Activated naive CD8-positive, alpha-beta T cell (primary cell): ENCODE measurements around the gene LRMDA.

Experiments
- H3K27ac Mint-ChIP-seq: one replicate; pipeline ENCODE4 v1.8.0; 2021; ENCODE audit warnings: mixed read lengths
- H3K27me3 Mint-ChIP-seq: one replicate; pipeline ENCODE4 v1.8.0; 2021; ENCODE audit warnings: mixed read lengths
- H3K36me3 Mint-ChIP-seq: one replicate; pipeline ENCODE4 v1.8.0; 2021; ENCODE audit warnings: mixed read lengths
- H3K4me1 Mint-ChIP-seq: one replicate; pipeline ENCODE4 v1.8.0; 2021; ENCODE audit warnings: low read depth, mixed read lengths
- H3K4me3 Mint-ChIP-seq: one replicate; pipeline ENCODE4 v1.8.0; 2021; ENCODE audit warnings: mild to moderate bottlenecking, mixed read lengths
- H3K9me3 Mint-ChIP-seq: one replicate; pipeline ENCODE4 v1.8.0; 2021; ENCODE audit warnings: low read depth, mixed read lengths

Gene LRMDA

DNA sequence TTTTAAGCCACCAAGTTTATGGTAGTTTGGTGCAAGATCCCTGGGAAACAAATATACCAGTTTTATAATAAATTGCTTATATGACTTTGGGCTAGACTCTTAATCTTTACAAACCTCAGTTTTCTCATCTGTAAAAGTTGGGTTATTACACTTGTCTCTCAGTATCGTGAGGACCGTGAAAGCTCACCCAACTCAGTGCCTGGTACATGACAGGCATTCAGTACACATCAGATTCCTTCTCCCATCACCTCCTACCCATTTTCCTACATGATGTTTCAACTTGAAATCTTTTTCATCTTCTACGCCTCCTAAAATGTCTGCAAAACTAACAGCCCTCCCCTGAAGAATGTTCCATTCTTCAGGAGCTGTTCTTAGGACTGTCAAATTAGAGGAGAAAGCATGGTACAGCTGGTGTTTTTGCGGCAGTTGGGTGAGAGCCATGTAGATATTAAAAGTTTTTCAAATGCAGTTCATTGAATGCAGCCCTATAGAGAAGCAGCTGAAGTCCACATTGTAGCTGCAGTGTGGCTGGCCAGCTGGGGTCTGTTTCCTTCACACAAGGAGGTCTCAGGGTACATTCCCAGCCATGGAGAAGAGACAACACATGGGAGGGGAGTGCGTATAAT lies 812.8 kb downstream of the LRMDA start:
- H3K36me3 Mint-ChIP-seq, result no peaks in the 10 kb centered on the region
- no peak overlapping the region for H3K27ac Mint-ChIP-seq
- peaks cover 3% of the 10 kb centered on the region for H3K27me3 Mint-ChIP-seq
- H3K4me1 Mint-ChIP-seq, result no peaks in the 10 kb centered on the region
- peaks cover 3% of the 10 kb centered on the region for H3K9me3 Mint-ChIP-seq
- H3K4me3 Mint-ChIP-seq, result no peak overlapping the region

DNA sequence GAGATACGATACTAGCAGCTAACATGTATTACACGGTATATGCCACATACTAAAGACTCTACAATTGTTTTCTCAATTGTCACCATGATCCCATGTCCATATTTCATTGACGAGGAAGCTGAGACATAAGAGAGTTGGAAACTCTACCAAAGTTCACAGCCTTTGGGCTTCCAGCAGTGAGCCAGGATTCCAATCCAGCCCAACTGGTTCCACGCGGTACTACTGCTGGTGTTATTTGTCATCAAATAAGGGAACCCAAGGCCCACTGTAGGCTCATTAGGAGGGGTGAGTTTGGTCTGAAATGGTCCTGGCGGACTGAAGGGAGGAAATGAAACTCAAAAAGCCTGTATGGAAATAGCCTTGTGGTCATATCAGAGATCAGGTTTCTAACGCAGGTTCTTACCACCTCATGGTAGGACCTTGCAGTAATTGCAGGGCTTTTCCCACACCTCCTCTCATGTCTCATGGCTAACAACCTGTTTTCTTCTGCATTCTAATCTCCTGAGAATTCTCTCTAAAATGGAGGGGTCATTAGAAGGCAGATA lies 814.6 kb downstream of the LRMDA start:
- Mint-ChIP-seq H3K9me3 (no peaks in the 10 kb centered on the region), H3K4me3 (no peak overlapping the region), H3K27ac (no peak overlapping the region), H3K27me3 (no peaks in the 10 kb centered on the region), H3K36me3 (no peaks in the 10 kb centered on the region), H3K4me1 (no peaks in the 10 kb centered on the region)

DNA sequence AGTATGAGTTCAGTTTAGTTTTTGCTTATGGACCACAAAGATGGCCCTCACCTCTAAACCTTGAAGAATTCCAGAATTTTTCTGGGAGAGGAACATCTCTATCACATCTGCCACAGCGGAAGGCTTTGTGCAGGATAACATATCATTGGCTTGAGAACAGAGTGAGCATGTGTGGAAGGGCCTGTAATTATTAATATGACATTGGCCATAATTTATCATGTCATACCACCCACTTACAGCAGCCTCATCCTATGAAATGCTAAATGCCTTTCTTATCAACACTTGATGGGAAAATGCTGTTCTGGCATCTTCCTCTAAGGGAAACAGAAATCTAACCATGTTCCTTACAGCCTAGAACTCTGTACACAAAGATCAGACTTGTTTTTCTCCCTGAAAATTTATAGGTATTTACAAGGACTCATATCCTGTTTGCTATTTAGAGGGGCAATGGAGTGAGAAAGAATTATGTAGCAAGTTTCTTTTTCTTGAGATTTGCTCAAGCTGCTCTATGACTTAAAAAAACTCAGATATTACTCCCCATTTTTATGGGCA lies 817.3 kb downstream of the LRMDA start:
- Mint-ChIP-seq H3K27ac (no peak overlapping the region), H3K4me1 (no peaks in the 10 kb centered on the region), H3K9me3 (no peaks in the 10 kb centered on the region), H3K4me3 (no peak overlapping the region), H3K36me3 (no peaks in the 10 kb centered on the region), H3K27me3 (no peaks in the 10 kb centered on the region)

DNA sequence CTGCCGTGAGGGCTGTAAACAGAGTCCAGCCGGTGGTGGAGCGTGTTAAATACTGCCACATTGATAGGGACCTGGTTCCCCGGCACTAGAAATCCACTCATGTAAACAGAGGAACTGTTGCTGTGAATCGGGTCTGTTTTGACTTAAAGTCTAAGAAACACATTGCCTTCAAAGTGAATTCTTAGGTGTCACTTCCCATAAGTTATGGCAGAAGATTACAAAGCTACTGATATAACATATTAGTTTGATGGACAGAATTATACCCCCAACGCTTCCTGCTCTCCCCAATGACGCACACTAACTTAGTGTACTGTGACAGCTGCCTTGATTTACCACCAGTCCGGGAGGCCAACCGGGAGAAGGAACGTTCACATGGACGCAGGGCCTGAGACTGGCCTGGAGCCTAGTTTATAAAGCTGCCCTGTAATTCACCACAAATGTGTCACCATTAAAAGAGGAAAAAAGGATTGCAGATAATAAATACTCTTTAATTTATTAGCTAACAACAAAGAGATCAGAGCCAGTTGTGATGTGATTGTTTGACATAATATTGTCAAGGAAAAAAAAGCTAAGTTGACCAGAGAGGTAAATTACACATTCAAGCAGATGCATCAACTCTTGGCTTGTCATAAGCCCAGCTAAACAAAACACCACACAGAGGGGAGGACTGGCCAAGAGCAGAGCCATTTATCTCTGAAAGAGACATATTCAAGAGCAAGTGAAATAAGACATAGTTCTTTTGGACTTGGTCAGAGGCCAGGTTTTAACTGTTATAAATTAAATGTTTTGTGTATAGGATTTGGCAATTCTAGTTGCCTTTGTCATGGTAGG lies 820.6 kb downstream of the LRMDA start:
- Mint-ChIP-seq H3K27me3 (no peaks in the 10 kb centered on the region), H3K4me1 (no peaks in the 10 kb centered on the region)

DNA sequence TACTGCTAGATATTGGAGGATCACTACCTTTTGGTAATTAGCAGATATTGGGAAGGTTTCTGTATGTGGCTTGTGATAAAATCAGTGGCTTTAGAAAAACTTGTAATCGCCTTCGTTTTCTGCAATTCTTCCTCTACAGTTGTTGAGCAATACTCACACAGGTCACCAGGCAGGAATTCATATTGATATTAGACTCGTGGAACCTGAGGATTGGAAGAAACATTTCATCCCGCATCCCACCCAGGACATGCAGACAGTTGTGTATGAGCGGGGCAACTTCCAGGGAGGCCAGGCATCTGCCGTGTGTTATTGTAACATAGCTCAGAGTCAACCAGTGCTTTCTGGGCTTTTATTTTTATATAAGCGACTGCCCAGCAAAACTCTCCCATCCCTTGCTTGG lies 821.3 kb downstream of the LRMDA start:
- Mint-ChIP-seq H3K4me1 (no peaks in the 10 kb centered on the region), H3K36me3 (no peaks in the 10 kb centered on the region), H3K27ac (no peak overlapping the region), H3K9me3 (no peaks in the 10 kb centered on the region), H3K27me3 (no peaks in the 10 kb centered on the region), H3K4me3 (no peak overlapping the region)

More for the DNA sequence above, 820.6 kb downstream of the LRMDA start:
- Mint-ChIP-seq H3K9me3 (no peaks in the 10 kb centered on the region), H3K27ac (no peak overlapping the region), H3K4me3 (no peak overlapping the region), H3K36me3 (no peaks in the 10 kb centered on the region)

DNA sequence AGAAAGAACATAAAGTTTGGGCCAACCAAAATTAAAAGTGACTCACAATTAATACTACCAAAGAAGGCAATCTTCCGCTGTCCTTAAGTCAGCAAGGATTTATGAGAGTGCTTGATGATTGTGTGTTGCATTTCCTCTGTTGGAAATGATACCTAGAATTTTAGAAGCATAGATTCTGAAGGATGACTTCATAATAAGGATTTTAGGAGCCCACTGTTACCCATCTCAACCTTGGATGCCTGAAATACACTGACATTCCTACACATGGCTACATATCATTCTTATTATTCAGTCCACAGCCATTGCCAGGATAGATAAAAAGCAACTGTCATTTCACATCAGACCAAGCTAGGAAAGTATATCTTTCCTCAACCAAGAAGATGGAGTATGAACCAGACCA lies 823.8 kb downstream of the LRMDA start:
- Mint-ChIP-seq H3K27me3 (no peaks in the 10 kb centered on the region), H3K4me3 (no peak overlapping the region), H3K9me3 (peaks cover 11% of the 10 kb centered on the region), H3K36me3 (no peaks in the 10 kb centered on the region), H3K27ac (no peak overlapping the region), H3K4me1 (no peaks in the 10 kb centered on the region)

DNA sequence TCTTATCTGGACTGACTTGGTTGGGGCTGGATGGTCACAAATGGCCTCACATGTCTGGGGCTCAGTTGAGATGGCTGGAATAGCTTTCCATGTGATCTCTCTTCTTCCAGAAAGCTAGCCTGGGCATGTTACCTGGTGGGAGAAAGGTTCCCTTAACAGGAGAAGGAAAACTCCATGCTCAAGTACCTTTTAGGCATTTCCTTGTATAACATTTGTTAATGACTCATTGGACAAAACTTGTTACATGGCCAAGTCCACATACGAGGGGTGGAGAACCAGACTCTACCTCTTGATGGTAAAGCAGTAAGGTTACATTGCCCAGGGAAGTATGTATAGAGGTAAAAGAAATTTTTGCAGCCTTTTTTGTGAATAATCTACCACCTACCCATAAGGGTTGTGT lies 826.4 kb downstream of the LRMDA start:
- Mint-ChIP-seq H3K27ac (no peak overlapping the region), H3K27me3 (no peaks in the 10 kb centered on the region), H3K9me3 (peaks cover 16% of the 10 kb centered on the region), H3K36me3 (no peaks in the 10 kb centered on the region), H3K4me1 (no peaks in the 10 kb centered on the region), H3K4me3 (no peak overlapping the region)

DNA sequence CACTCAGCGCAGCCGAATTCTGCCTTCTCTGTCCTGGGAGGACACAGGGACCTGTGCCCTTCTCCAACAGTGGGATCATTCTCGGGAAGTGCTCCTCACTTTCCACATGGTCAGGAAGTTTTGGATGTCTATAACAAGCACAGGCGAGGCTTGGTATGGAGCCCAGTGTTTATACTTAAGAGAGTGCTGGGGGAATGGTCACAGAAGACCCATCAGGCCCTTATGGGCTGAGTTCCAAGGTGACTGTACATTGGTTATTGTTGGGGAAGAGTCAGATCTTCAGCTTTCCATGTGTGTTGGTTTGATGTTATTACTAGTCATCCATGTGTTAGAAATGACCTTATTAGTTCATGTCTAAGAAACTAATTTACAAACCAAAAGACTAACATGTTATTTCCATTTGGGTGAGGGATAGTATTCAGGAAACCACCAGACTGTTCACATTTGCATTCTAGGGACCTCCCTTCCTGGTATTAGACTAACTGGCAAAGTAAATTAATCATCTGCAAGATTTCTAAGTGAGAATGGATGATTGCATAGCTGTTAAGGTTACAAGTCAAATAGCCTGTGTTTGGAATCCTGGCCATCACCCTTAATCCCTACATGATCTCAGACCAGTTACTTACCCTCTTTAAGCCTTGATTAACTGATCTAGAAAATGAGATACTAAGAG lies 834.2 kb downstream of the LRMDA start:
- Mint-ChIP-seq H3K4me3 (no peak overlapping the region), H3K36me3 (no peaks in the 10 kb centered on the region), H3K4me1 (no peaks in the 10 kb centered on the region), H3K9me3 (peaks cover 5% of the 10 kb centered on the region), H3K27me3 (peaks cover 2% of the 10 kb centered on the region), H3K27ac (no peak overlapping the region)

DNA sequence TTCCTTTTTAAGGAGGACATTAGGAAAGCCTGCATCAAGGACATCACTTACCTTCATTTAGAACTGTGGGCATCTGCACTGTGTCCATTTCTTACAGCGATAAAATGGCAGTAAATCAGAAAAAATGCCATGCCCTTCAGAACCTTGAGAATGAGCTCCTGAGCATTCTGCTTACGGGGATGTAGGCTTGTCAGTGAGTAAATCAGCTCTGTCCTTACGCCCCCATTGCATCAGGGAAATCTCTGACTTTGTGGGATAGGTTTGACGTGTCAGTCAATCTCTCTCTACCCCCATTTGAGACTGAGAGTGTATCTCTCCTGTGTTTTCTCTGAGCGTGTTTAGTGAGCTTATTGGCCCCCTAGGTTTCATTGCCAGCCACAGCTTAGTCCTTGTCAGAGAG lies 837.1 kb downstream of the LRMDA start:
- Mint-ChIP-seq H3K27me3 (peaks cover 2% of the 10 kb centered on the region), H3K36me3 (no peaks in the 10 kb centered on the region), H3K4me3 (no peak overlapping the region), H3K9me3 (peaks cover 11% of the 10 kb centered on the region), H3K27ac (no peak overlapping the region), H3K4me1 (no peaks in the 10 kb centered on the region)

DNA sequence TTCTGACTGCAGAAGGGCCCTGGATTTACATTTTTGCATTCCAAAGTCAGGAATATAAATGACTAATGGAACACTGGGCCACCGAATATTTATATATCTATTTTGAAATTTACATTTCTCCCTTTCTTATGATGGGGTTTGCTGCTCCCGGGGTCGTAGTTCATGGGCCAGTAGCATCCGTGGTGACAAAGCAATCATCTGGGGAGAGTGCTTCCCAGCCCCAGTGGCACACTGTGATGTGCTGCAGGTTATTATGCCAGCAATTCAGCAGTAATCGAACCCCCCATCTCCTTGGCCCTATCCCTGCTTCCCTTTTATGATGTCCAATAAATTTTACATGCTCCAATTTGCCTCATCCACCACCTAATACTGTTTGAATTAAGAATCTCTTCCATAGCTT lies 837.5 kb downstream of the LRMDA start:
- Mint-ChIP-seq H3K27me3 (peaks cover 2% of the 10 kb centered on the region), H3K36me3 (no peaks in the 10 kb centered on the region), H3K4me1 (no peaks in the 10 kb centered on the region), H3K4me3 (no peak overlapping the region), H3K27ac (no peak overlapping the region), H3K9me3 (peaks cover 11% of the 10 kb centered on the region)

DNA sequence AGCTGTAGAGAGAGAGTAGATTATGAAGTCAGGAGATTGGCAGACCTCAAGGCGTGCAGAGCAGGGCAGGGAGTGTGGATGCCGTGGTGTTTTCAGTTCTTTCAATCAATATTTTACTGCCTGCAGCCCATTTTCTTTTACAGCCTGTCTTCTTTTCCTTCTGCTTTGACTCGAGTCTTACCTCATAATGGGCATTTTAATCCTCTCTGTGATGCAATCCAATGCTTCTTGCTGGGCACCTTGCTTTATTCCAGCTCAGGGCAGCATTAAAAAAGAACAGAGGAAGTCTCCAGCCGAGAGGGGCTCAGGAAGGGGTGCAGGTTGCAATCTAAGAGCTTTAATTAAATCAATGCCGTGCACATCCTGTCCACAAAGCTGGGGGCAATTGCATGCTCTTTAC lies 839.0 kb downstream of the LRMDA start:
- H3K9me3 Mint-ChIP-seq, result peaks cover 12% of the 10 kb centered on the region
- peaks cover 2% of the 10 kb centered on the region for H3K27me3 Mint-ChIP-seq
- H3K36me3 Mint-ChIP-seq, result no peaks in the 10 kb centered on the region
- H3K4me1 Mint-ChIP-seq, result no peaks in the 10 kb centered on the region
- no peak overlapping the region for H3K4me3 Mint-ChIP-seq
- H3K27ac Mint-ChIP-seq, result no peak overlapping the region

DNA sequence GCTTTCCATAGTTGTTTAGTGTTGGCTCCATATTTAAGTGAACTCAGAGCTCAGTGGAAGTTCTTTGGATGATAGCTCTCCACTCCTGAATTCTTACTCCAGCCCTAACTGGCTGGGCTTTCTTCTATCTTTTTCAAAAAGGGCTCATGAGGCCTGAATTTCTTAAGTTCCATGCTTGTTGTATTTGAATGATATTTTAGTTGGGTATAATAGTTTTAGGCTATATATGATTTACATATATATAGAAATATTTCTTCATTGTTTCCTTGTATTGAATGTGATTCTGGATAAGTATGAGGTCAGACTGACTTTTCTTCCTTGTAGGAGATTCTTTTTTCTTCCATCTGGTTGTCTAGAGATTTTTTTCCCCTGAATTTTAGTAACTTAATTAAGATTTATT lies 843.5 kb downstream of the LRMDA start:
- H3K4me3 Mint-ChIP-seq, result no peak overlapping the region
- H3K36me3 Mint-ChIP-seq, result no peaks in the 10 kb centered on the region
- no peak overlapping the region for H3K27ac Mint-ChIP-seq
- peaks cover 20% of the 10 kb centered on the region for H3K9me3 Mint-ChIP-seq
- no peaks in the 10 kb centered on the region for H3K4me1 Mint-ChIP-seq
- H3K27me3 Mint-ChIP-seq, result no peaks in the 10 kb centered on the region

DNA sequence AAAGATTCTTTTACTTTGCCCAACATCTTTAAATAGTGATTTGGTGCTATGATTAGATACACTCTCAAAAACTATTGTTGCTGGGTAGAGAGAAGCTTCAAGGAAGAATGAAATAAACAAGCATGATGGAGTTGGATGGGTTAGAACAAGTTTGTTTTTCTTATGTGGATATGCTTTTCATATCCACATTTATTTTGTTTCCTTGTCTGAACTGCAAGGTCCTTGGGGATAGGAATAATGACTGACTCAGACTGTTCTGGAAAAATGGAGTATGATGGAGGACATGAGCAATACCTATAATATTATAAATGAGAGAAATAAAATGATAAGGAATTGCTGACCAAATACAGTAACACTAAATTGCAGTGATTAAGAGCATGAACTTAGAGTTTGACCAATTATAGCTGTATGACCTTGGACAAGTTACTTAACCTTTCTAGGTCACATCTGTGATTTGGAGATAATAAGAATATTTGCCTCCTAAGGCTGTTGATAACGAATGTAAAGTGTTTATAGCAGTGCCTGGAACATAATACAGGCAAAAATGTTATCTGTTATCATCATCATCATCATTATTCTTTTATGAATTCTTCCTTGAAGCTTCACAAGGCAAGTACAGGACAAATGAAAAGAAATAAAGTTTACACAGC lies 847.5 kb downstream of the LRMDA start:
- Mint-ChIP-seq H3K4me3 (no peak overlapping the region), H3K27me3 (peaks cover 5% of the 10 kb centered on the region), H3K27ac (no peak overlapping the region), H3K9me3 (peaks cover 17% of the 10 kb centered on the region), H3K4me1 (no peaks in the 10 kb centered on the region), H3K36me3 (no peaks in the 10 kb centered on the region)

DNA sequence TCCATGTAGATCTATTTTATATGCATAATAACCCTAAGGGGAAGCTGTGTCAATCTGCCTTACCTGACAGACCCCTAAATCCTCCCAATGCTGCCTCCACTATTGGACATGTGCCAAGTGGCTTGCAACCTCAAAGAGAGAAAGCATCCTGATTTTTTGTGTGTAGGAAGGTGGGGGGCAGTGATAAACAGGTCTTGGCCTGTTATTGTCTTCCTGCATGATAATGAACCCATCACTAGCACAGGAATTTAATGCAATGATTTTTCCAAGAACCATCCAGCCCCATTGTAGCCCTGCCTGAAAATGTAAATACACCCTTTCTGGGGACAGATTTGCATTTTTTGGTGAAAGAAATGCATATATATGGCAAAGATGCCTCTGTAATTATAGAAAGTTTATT lies 850.2 kb downstream of the LRMDA start:
- Mint-ChIP-seq H3K27ac (no peak overlapping the region), H3K4me3 (no peak overlapping the region), H3K9me3 (peaks cover 9% of the 10 kb centered on the region), H3K4me1 (no peaks in the 10 kb centered on the region), H3K36me3 (no peaks in the 10 kb centered on the region), H3K27me3 (peaks cover 5% of the 10 kb centered on the region)
